Transverse colon (tissue), 4 donors: Measurements from ENCODE around the gene STK38L. TPM values are rescaled to one million over a fixed set of nuclear protein-coding genes. Genes with fewer than 3 reads are reported as not detected.
A peak's percentile ranks its signal among the peaks of the same experiment; 100 is the strongest.

Experiments used
- DNase-seq: peaks from one replicate; pipeline ENCODE4 v3.0.0-alpha.2; 2019
- H3K27ac ChIP-seq, 4 donors: fragments of 200-600 bp; sonication (generic); 2 replicates each; pipeline ENCODE4 v1.5.1; 2016 to 2018; ENCODE audit warnings: inconsistent platforms in 4 of 4
- H3K27me3 ChIP-seq: fragments of 200-600 bp; sonication (generic); 2 replicates; pipeline ENCODE4 v1.5.1; 2017; ENCODE audit warnings: inconsistent platforms
- H3K36me3 ChIP-seq, 4 donors: fragments of 200-600 bp; sonication (generic); 2 replicates each; pipeline ENCODE4 v1.5.1; 2017 to 2019; ENCODE audit warnings: inconsistent platforms in 4 of 4
- H3K4me1 ChIP-seq, 4 donors: fragments of 200-600 bp; sonication (generic); 2 replicates each; pipeline ENCODE4 v1.5.1; 2017 to 2020; ENCODE audit warnings: inconsistent platforms in 4 of 4
- H3K4me3 ChIP-seq, 4 donors: fragments of 200-600 bp; sonication (generic); 1 replicate in 1 of 4; 2 replicates in 3 of 4; pipeline versions ENCODE4 v1.5.1 to v1.6.1; 2017 to 2019; ENCODE audit warnings: inconsistent platforms in 4 of 4
- H3K9me3 ChIP-seq, 2 donors: fragments of 200-600 bp; sonication (generic); 2 replicates each; pipeline ENCODE4 v1.5.1; 2017 to 2019; ENCODE audit warnings: inconsistent platforms in 2 of 2
- EP300 ChIP-seq: sonication (generic); formaldehyde crosslinking; IDR thresholded peaks from one replicate; pipeline ENCODE4 v1.6.1; 2017; ENCODE audit warnings: antibody characterized with exemption, low read depth
- POLR2A ChIP-seq: fragments of 450-650 bp; IDR thresholded peaks from one replicate; pipeline ENCODE4 v1.6.1; 2016; ENCODE audit warnings: antibody characterized with exemption, mild to moderate bottlenecking, moderate library complexity
- POLR2AphosphoS5 ChIP-seq, 3 donors: sonication (generic); formaldehyde crosslinking; IDR thresholded peaks; one replicate each; pipeline ENCODE4 v1.6.1; 2016; ENCODE audit warnings: antibody characterized with exemption in 3 of 3
- WGBS, 2 donors: methylation state at CpG; one replicate each; pipeline ENCODE4 v1.1.5; 2018; ENCODE audit warnings: low coverage in 1 of 2; 5-methylcytosine and 5-hydroxymethylcytosine counted together
- in situ Hi-C, 4 donors: fragments of 200-750 bp; cut with MboI; loops; one replicate each; pipeline versions ENCODE4 v1.15.0 to v1.15.1; 2017; ENCODE audit warnings: low sequenced_read_pairs in 3 of 4, low pct_ligation_motif_present in 1 of 4, low pct_unique_long_range_greater_than_20kb in 1 of 4
- intact Hi-C: fragments of 100-400 bp; cut with DNase I; formaldehyde crosslinking; loops from one replicate; pipeline ENCODE4 v1.15.1; 2023; ENCODE audit warnings: low total_unique reads
- total RNA-seq, 4 donors: library from RNA; depleted of rRNA; stranded (reverse); fragments of >200 nt; gene quantifications; one replicate each; pipeline ENCODE4 v1.1.0, GENCODE V29; 2016
- TF ChIP-seq, protein P1 (sequence below), 5 experiments: fragments of 200-600 bp in 3 of 5; fragments of 450-650 bp in 2 of 5; sonication (generic) in 3 of 5; IDR thresholded peaks; 1 replicate in 2 of 5; 2 replicates in 3 of 5; pipeline ENCODE4 v1.5.1; 2016 to 2017; ENCODE audit warnings: antibody characterized with exemption in 5 of 5, inconsistent platforms in 3 of 5, mild to moderate bottlenecking in 2 of 5, moderate library complexity in 1 of 5

The STK38L gene
- total RNA-seq, 4 donors from 2014 or later: 18.5 to 51.8 (median 40.9) TPM

- peak overlapping the region in 2 of 4 donors; percentile 31 to 64 for H3K27ac ChIP-seq
- no peaks in the 10 kb centered on the region for H3K4me1 ChIP-seq
- H3K9me3 ChIP-seq: no peaks in the 10 kb centered on the region
- in situ Hi-C loops (no loop called here), intact Hi-C loops (no loop called here)
- no peak for DNase-seq
- no peaks in the 10 kb centered on the region for H3K27me3 ChIP-seq
- no peak overlapping the region for H3K4me3 ChIP-seq
- no peaks in the 10 kb centered on the region for H3K36me3 ChIP-seq
- no peak for TF ChIP-seq POLR2A
- TF ChIP-seq POLR2AphosphoS5 (IDR thresholded peaks at IDR 0.05): no peak
- TF ChIP-seq, protein P1, sequence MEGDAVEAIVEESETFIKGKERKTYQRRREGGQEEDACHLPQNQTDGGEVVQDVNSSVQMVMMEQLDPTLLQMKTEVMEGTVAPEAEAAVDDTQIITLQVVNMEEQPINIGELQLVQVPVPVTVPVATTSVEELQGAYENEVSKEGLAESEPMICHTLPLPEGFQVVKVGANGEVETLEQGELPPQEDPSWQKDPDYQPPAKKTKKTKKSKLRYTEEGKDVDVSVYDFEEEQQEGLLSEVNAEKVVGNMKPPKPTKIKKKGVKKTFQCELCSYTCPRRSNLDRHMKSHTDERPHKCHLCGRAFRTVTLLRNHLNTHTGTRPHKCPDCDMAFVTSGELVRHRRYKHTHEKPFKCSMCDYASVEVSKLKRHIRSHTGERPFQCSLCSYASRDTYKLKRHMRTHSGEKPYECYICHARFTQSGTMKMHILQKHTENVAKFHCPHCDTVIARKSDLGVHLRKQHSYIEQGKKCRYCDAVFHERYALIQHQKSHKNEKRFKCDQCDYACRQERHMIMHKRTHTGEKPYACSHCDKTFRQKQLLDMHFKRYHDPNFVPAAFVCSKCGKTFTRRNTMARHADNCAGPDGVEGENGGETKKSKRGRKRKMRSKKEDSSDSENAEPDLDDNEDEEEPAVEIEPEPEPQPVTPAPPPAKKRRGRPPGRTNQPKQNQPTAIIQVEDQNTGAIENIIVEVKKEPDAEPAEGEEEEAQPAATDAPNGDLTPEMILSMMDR (IDR thresholded peaks at IDR 0.05): no peak
- no peak for TF ChIP-seq EP300
- 78% methylated on average over 1 of the region's 1 CpG; no CpG with 5 or more reads in 1 of the 2 donors for WGBS, 2 donors
Measured at GRCh38 chr12:27201169-27201568, 42.9 kb upstream of the STK38L start.

- in situ Hi-C loops: no loop called here
- no peak overlapping the region for H3K27ac ChIP-seq
- intact Hi-C loops: no loop called here
- no peaks in the 10 kb centered on the region for H3K36me3 ChIP-seq
- H3K27me3 ChIP-seq: no peaks in the 10 kb centered on the region
- WGBS, 2 donors: 67 to 79% methylated on average over 1 of the region's 1 CpG
- H3K4me3 ChIP-seq: no peak overlapping the region
- no peaks in the 10 kb centered on the region for H3K9me3 ChIP-seq
- H3K4me1 ChIP-seq: no peaks in the 10 kb centered on the region
- TF ChIP-seq EP300: no peak
- TF ChIP-seq, protein P1 (IDR thresholded peaks at IDR 0.05): no peak
- no peak for TF ChIP-seq POLR2AphosphoS5 (IDR thresholded peaks at IDR 0.05)
- no peak for TF ChIP-seq POLR2A
- no peak for DNase-seq
Measured at GRCh38 chr12:27206801-27207502, 37.1 kb upstream of the STK38L start.

GRCh38 chr12:27207615-27208413, 36.3 kb upstream of the STK38L start:
- Histone ChIP-seq H3K4me1 (no peaks in the 10 kb centered on the region), H3K27ac (no peak overlapping the region), H3K27me3 (no peaks in the 10 kb centered on the region), H3K36me3 (no peaks in the 10 kb centered on the region), H3K4me3 (no peak overlapping the region), H3K9me3 (no peaks in the 10 kb centered on the region)
- intact Hi-C loops: no loop called here
- in situ Hi-C loops: no loop called here
- DNase-seq: no peak
- WGBS, 2 donors: 51 to 78% methylated on average over 5 to 9 of the region's 9 CpGs
- TF ChIP-seq POLR2A (no peak), POLR2AphosphoS5 (IDR thresholded peaks at IDR 0.05) (no peak), EP300 (no peak)
- TF ChIP-seq, protein P1 (IDR thresholded peaks at IDR 0.05): no peak

DNA sequence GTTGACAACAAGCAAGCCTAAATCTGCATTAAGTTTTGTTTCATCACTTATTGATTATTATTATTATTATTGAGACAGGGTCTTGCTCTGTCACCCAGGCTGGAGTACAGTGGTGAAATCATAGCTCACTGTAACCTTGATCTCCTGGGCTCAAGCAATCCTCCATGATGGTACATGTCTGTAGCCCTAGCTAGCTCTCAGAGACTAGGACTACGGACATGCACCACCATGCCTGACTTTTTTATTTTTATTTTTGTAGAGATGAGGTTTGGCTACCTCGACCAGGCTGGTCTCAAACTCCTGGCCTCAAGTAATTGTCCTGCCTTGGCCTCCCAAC, 35.7 kb upstream of the STK38L start:
- TF ChIP-seq EP300 (no peak), POLR2A (no peak), POLR2AphosphoS5 (IDR thresholded peaks at IDR 0.05) (no peak)
- TF ChIP-seq, protein P1 (IDR thresholded peaks at IDR 0.05): no peak
- Histone ChIP-seq H3K27me3 (no peaks in the 10 kb centered on the region), H3K4me3 (no peak overlapping the region), H3K36me3 (no peaks in the 10 kb centered on the region), H3K4me1 (no peaks in the 10 kb centered on the region), H3K27ac (no peak overlapping the region), H3K9me3 (no peaks in the 10 kb centered on the region)
- in situ Hi-C loops (no loop called here), intact Hi-C loops (no loop called here)
- 71 to 75% methylated on average over 2 of the region's 2 CpGs for WGBS, 2 donors
- no peak for DNase-seq
